Loucy (cell line): ENCODE results near the gene HSD17B8.

Source experiments
- H2AFZ ChIP-seq: fragments of 200-600 bp; sonication (generic); 2 replicates; pipeline ENCODE4 v1.6.0; 2016; ENCODE audit warnings: antibody characterized with exemption, mild to moderate bottlenecking, low read length, moderate library complexity
- H3F3A ChIP-seq: fragments of 200-600 bp; 2 replicates; pipeline ENCODE4 v1.6.0; 2016; ENCODE audit warnings: antibody characterized with exemption, low read depth, mild to moderate bottlenecking
- H3K27me3 ChIP-seq: fragments of 200-600 bp; sonication (generic); 2 replicates; pipeline ENCODE4 v1.6.1; 2014; ENCODE audit warnings: low read length, mild to moderate bottlenecking; ENCODE audit not compliant: insufficient read depth, poor library complexity, severe bottlenecking
- H3K36me3 ChIP-seq: fragments of 200-600 bp; sonication (generic); 2 replicates; pipeline ENCODE4 v1.6.1; 2016; ENCODE audit warnings: low read length; ENCODE audit not compliant: insufficient read depth
- H3K4me1 ChIP-seq: fragments of 200-600 bp; sonication (generic); 2 replicates; pipeline ENCODE4 v1.5.1; 2014; ENCODE audit warnings: low read length, mild to moderate bottlenecking; ENCODE audit not compliant: insufficient read depth, poor library complexity, severe bottlenecking
- H3K4me2 ChIP-seq: fragments of 200-600 bp; sonication (generic); 2 replicates; pipeline ENCODE4 v1.6.0; 2014; ENCODE audit warnings: antibody characterized with exemption, low read length, low read depth, mild to moderate bottlenecking; ENCODE audit not compliant: poor library complexity, severe bottlenecking
- H3K4me3 ChIP-seq: fragments of 200-600 bp; sonication (generic); 2 replicates; pipeline ENCODE4 v1.5.1; 2014; ENCODE audit warnings: low read length, mild to moderate bottlenecking, mixed read lengths; ENCODE audit not compliant: poor library complexity, severe bottlenecking
- H3K79me2 ChIP-seq: fragments of 200-600 bp; sonication (generic); 2 replicates; pipeline ENCODE4 v1.6.1; 2014; ENCODE audit warnings: low read length; ENCODE audit not compliant: insufficient read depth
- H3K9ac ChIP-seq: fragments of 200-600 bp; sonication (generic); 2 replicates; pipeline ENCODE4 v1.6.0; 2014; ENCODE audit warnings: mild to moderate bottlenecking, low read depth, low read length, moderate library complexity; ENCODE audit not compliant: poor library complexity, severe bottlenecking
- H3K9me2 ChIP-seq: fragments of 200-600 bp; sonication (generic); replicated peaks from 2 replicates; pipeline ENCODE4 v1.6.1; 2016; ENCODE audit warnings: low read depth, low read length, mixed read lengths
- H3K9me3 ChIP-seq: fragments of 200-600 bp; sonication (generic); 2 replicates; pipeline ENCODE4 v1.6.1; 2014; ENCODE audit warnings: mild to moderate bottlenecking, antibody characterized with exemption, low read length, low read depth; ENCODE audit not compliant: insufficient read depth
- H4K20me1 ChIP-seq: fragments of 200-600 bp; sonication (generic); 2 replicates; pipeline ENCODE4 v1.6.0; 2014; ENCODE audit warnings: antibody characterized with exemption, low read length, mild to moderate bottlenecking; ENCODE audit not compliant: insufficient read depth, poor library complexity, severe bottlenecking
- CTCF ChIP-seq: fragments of 200-600 bp; sonication (generic); conservative IDR thresholded peaks from 2 replicates; pipeline ENCODE4 v1.5.1; 2014; ENCODE audit warnings: mild to moderate bottlenecking, antibody characterized with exemption, low read length
- EZH2phosphoT487 ChIP-seq: fragments of 200-600 bp; IDR thresholded peaks from 2 replicates; pipeline ENCODE4 v1.6.1; 2018; ENCODE audit warnings: antibody characterized with exemption, mild to moderate bottlenecking, moderate library complexity, borderline replicate concordance

HSD17B8 gene

GRCh38 chr6:33165581-33166258 is 38.7 kb upstream of the HSD17B8 start:
- peaks cover 12% of the 10 kb centered on the region for H3K4me1 ChIP-seq

GRCh38 chr6:33166363-33166762 is 38.1 kb upstream of the HSD17B8 start:
- TF ChIP-seq EZH2phosphoT487 (no peak), CTCF (no peak)
- Histone ChIP-seq H4K20me1 (no peaks in the 10 kb centered on the region), H3F3A (no peaks in the 10 kb centered on the region), H3K9me2 (no peaks in the 10 kb centered on the region), H3K9me3 (no peaks in the 10 kb centered on the region), H3K79me2 (no peaks in the 10 kb centered on the region), H3K27me3 (no peaks in the 10 kb centered on the region), H3K36me3 (no peaks in the 10 kb centered on the region), H3K4me1 (peaks cover 6% of the 10 kb centered on the region), H3K4me2 (no peak overlapping the region), H3K9ac (no peak overlapping the region), H2AFZ (no peak overlapping the region), H3K4me3 (no peak overlapping the region)

More at GRCh38 chr6:33165581-33166258, 38.7 kb upstream of the HSD17B8 start:
- H3K79me2 ChIP-seq = no peaks in the 10 kb centered on the region
- H3K27me3 ChIP-seq = no peaks in the 10 kb centered on the region
- no peak overlapping the region for H3K4me3 ChIP-seq
- no peak for TF ChIP-seq EZH2phosphoT487
- TF ChIP-seq CTCF = no peak
- H3K9me2 ChIP-seq = no peaks in the 10 kb centered on the region
- no peak overlapping the region for H2AFZ ChIP-seq
- H3K4me2 ChIP-seq = no peak overlapping the region
- no peaks in the 10 kb centered on the region for H3K9me3 ChIP-seq
- no peak overlapping the region for H3K9ac ChIP-seq
- H4K20me1 ChIP-seq = no peaks in the 10 kb centered on the region
- no peaks in the 10 kb centered on the region for H3F3A ChIP-seq
- no peaks in the 10 kb centered on the region for H3K36me3 ChIP-seq

GRCh38 chr6:33166811-33167210 is 37.6 kb upstream of the HSD17B8 start:
- Histone ChIP-seq H3K27me3 (no peaks in the 10 kb centered on the region), H3K79me2 (no peaks in the 10 kb centered on the region), H3F3A (no peaks in the 10 kb centered on the region), H3K9me3 (no peaks in the 10 kb centered on the region), H3K4me2 (no peak overlapping the region), H3K9me2 (no peaks in the 10 kb centered on the region), H4K20me1 (no peaks in the 10 kb centered on the region), H3K9ac (no peak overlapping the region), H3K36me3 (no peaks in the 10 kb centered on the region), H3K4me3 (no peak overlapping the region), H3K4me1 (peaks cover 2% of the 10 kb centered on the region), H2AFZ (no peak overlapping the region)
- no peak for TF ChIP-seq CTCF
- TF ChIP-seq EZH2phosphoT487 = no peak
